ENCODE results near the gene ASPSCR1. TPM values are rescaled to one million over a fixed set of nuclear protein-coding genes. Genes with fewer than 3 reads are reported as not detected.

The ASPSCR1 gene
- total and polyA plus RNA-seq, 10 donors: 20.2 to 58.8 (median 33.5) TPM

GRCh38 chr17:81960130-81960958, 17.1 kb upstream of the ASPSCR1 start:
- WGBS, 5 donors: 3 to 7% (median 4%) methylated on average over 27 to 98 of the region's 98 CpGs
- intact Hi-C loops (cut with DNase I; ENCODE audit: low total_unique reads): no loop called here
- peak overlapping the region in 7 of 8 donors; percentile 31 to 75 (median 49) for H3K4me3 ChIP-seq
- H3K27ac ChIP-seq: no peak overlapping the region
- no peak for DNase-seq
- peaks cover 9 to 34% (median 24%) of the 10 kb centered on the region in 6 donors for H3K4me1 ChIP-seq
- no peak for TF ChIP-seq POLR2A (IDR thresholded peaks at IDR 0.05)
- TF ChIP-seq, protein P1, sequence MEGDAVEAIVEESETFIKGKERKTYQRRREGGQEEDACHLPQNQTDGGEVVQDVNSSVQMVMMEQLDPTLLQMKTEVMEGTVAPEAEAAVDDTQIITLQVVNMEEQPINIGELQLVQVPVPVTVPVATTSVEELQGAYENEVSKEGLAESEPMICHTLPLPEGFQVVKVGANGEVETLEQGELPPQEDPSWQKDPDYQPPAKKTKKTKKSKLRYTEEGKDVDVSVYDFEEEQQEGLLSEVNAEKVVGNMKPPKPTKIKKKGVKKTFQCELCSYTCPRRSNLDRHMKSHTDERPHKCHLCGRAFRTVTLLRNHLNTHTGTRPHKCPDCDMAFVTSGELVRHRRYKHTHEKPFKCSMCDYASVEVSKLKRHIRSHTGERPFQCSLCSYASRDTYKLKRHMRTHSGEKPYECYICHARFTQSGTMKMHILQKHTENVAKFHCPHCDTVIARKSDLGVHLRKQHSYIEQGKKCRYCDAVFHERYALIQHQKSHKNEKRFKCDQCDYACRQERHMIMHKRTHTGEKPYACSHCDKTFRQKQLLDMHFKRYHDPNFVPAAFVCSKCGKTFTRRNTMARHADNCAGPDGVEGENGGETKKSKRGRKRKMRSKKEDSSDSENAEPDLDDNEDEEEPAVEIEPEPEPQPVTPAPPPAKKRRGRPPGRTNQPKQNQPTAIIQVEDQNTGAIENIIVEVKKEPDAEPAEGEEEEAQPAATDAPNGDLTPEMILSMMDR (IDR thresholded peaks at IDR 0.05 in 8 of 11, conservative IDR thresholded peaks at IDR 0.05 in 3 of 11): no peak
- TF ChIP-seq POLR2AphosphoS5 (IDR thresholded peaks at IDR 0.05): no peak
- no peaks in the 10 kb centered on the region for H3K9me3 ChIP-seq
- peaks cover 4 to 85% (median 59%) of the 10 kb centered on the region in 7 donors for H3K27me3 ChIP-seq (replicated peaks in 1 of 7)
- H3K36me3 ChIP-seq: no peaks in the 10 kb centered on the region

GRCh38 chr17:81961087-81961511, 16.3 kb upstream of the ASPSCR1 start, which contains the start of gene NOTUM:
Gene NOTUM (minus strand): TSS chr17:81961187. CDS start chr17:81960909, 278 bp downstream.
- 1 to 2% (median 1%) methylated on average over 19 to 65 of the region's 65 CpGs; no CpG with 5 or more reads in 1 of the 5 donors for WGBS, 5 donors
- no peak for DNase-seq

GRCh38 chr17:81961521-81962498, 15.6 kb upstream of the ASPSCR1 start:
- no peaks in the 10 kb centered on the region for H3K36me3 ChIP-seq
- 16 to 26% (median 21%) methylated on average over 33 to 82 of the region's 82 CpGs for WGBS, 5 donors
- no peaks in the 10 kb centered on the region for H3K9me3 ChIP-seq
- no peak overlapping the region for H3K27ac ChIP-seq
- TF ChIP-seq POLR2A (IDR thresholded peaks at IDR 0.05) (no peak), POLR2AphosphoS5 (IDR thresholded peaks at IDR 0.05) (no peak)
- TF ChIP-seq, protein P1 (IDR thresholded peaks at IDR 0.05 in 8 of 11, conservative IDR thresholded peaks at IDR 0.05 in 3 of 11): no peak
- intact Hi-C loops (cut with DNase I; ENCODE audit: low total_unique reads): no loop called here
- peaks cover 4 to 90% (median 55%) of the 10 kb centered on the region in 7 donors for H3K27me3 ChIP-seq (replicated peaks in 1 of 7)
- H3K4me3 ChIP-seq: peak overlapping the region in 1 of 8 donors; percentile 75
- peaks cover 9 to 45% (median 29%) of the 10 kb centered on the region in 6 donors for H3K4me1 ChIP-seq
- no peak for DNase-seq

More at GRCh38 chr17:81961087-81961511, 16.3 kb upstream of the ASPSCR1 start, which contains the start of gene NOTUM:
- Histone ChIP-seq H3K9me3 (no peaks in the 10 kb centered on the region), H3K27me3 (replicated peaks in 1 of 7) (peaks cover 4 to 90% (median 59%) of the 10 kb centered on the region in 7 donors), H3K4me1 (peaks cover 9 to 38% (median 24%) of the 10 kb centered on the region in 6 donors), H3K27ac (no peak within 1 kb of the TSS), H3K36me3 (no peaks in the 10 kb centered on the region), H3K4me3 (peak within 1 kb of the TSS in 7 of 8 donors; percentile 31 to 75 (median 49))
- TF ChIP-seq POLR2A (IDR thresholded peaks at IDR 0.05) (no peak), POLR2AphosphoS5 (IDR thresholded peaks at IDR 0.05) (no peak)
- TF ChIP-seq, protein P1 (IDR thresholded peaks at IDR 0.05 in 8 of 11, conservative IDR thresholded peaks at IDR 0.05 in 3 of 11): peak in 2 of 11 experiments; percentile 15 to 22
- intact Hi-C loops (cut with DNase I; ENCODE audit: low total_unique reads): no loop called here

Measured in spleen (tissue), 11 donors.